A204.1 (cell line): Measurements from ENCODE around the gene ST3GAL4.
"Not testable (repeated sequence)": the region's sequence is repeated elsewhere in the genome, so short reads cannot be mapped to it uniquely, and the experiment has no call there.

Experiments
- FAIRE-seq: peaks from 2 replicates; lab custom pipeline; 2012; peaks lifted over from hg19 to GRCh38; lab: Jason Lieb, UNC

Gene ST3GAL4

DNA sequence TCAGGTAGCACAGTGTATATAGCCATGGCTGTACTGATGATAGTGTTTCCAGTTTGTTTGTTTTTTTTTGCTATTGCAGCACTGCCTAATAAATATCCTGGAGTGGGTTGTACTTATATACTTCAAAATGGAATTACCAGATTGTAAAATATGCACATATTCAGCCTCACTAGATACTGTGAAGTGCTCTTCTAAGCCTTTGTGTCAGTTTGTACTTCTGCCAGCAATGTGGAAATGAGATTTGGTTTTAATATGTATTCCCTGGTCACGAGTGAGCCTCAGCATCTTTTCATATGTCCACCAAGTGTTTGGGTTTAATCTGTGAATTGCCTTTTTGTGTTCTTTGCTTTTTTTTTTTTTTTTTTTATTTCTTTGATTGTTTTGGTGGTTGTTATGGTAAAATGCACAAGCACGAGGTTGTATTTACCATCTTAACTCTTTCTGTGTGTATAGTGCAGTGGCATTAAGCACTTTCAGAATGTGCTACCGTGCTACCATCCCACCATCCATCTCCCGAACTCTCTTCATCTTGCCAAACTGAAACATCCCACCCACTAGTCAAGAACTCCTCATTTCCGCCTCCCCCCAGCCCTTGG lies 34.9 kb downstream of the ST3GAL4 start:
- FAIRE-seq, result no peak

DNA sequence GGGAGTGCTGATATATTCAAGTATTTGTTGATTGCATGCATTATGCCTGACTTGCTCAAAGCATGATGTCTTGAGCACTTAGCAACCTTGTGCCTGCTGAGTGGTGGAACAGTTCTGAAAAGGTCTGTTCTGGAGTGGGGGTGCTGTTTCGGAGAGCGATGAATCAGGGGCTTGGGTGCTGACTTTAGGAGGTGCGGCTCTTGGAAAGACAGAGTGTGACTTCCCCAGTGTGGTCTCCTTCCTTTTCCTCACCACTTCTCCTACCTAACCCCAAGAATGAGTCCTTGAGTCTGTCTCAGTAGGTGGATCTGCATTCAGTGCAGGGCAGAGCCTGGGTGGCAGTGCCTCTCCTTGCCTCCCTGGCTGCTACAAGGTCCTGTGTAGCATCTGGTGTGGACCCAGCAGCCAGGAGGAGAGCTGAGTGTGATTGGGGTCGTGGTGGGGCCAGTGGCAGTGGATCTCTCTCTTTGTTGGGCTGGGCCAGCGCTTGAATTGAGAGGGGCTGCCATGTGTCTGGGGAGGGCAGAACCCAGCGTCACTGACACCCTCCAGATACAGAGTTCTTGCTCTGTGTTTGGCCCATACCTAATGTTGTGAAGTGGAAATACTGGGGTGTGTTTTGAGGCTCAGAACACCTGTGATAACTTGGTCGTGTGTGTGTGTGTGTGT lies 35.9 kb downstream of the ST3GAL4 start:
- FAIRE-seq, result no peak

DNA sequence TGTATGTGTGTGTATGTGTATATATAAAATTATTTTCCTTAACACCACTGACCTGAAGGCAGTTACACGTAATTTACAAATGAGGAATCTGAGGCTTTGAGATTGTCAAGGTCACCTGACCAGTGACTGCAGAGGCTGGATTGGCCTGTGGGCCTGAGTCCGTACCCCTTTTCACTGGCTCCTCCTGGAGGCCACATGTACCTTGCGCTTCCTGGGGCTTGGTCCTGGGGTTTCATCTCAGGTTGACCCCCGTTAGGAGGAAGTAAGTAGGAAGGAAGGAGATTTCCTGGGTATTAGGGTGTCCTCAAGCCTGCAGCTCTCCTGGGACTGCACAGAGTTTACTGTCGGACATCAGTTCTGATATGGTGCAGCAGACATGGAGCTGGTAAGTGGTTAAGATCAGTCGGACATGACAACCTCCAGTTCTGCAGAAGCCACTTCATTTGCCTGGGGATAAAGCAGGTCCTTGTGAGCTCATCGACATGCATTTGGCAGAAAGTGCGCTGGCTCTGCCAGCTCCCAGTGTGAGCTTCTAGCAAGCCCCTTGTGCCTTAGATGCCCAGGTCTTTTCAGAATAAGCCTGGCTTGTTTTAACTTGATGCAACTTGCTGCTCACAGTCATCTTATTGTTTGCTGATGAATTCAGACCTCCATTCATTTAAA lies 36.6 kb downstream of the ST3GAL4 start:
- no peak for FAIRE-seq

- no peak for FAIRE-seq
These were observed 37.1 kb downstream of the ST3GAL4 start for GRCh38 chr11:126392633-126393013.

DNA sequence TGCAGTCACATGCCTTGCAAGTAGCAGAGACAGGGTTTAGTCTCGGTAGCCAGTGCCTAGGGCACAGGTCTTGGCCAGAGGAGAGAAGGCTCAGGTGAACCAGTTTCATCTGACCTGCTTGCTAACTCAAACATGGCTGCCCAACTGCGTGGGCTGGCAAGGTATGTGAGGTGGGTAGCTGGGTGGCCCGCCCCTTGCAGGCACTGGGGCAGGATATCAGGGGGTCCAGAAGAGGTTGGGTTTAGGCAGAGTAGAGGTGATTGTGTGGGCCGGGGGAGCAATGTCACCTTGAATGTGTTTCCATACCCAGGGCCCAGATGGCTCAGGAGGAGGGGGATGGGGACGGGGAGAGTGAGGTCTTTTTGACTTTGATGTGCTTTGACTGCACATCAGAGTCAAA lies 37.7 kb downstream of the ST3GAL4 start:
- FAIRE-seq, result no peak

GRCh38 chr11:126394036-126394435 lies 38.5 kb downstream of the ST3GAL4 start:
- FAIRE-seq, result no peak

- FAIRE-seq, result not testable (repeated sequence)
These were observed 39.2 kb downstream of the ST3GAL4 start for GRCh38 chr11:126394634-126395072.

- not testable (repeated sequence) for FAIRE-seq
These were observed 40.3 kb downstream of the ST3GAL4 start for GRCh38 chr11:126395784-126396183.

- FAIRE-seq, result not testable (repeated sequence)
These were observed 40.8 kb downstream of the ST3GAL4 start for GRCh38 chr11:126396266-126396665.

- no peak for FAIRE-seq
These were observed 41.5 kb downstream of the ST3GAL4 start for GRCh38 chr11:126396965-126397364.

- no peak for FAIRE-seq
These were observed 42.8 kb downstream of the ST3GAL4 start for GRCh38 chr11:126398296-126398695.

DNA sequence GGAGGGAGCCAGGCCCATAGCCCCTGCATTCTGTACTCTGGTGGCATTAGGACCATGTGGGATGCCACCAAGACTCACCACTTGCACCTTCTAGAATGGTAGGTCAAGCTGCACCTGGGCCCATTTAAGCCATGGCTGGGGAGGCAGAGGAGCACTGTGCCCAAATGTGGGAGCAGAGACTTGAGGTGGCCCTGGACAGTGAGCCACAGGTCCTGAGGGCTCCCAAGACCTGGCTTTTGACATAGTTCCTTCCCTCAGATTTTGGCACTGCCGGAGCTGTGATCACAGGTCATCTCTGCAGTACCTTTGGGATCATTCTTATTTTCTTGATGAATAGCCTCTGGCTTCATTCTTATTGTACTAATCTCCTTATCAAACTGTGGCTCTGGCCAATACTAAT lies 43.2 kb downstream of the ST3GAL4 start:
- FAIRE-seq, result no peak

- FAIRE-seq, result no peak
These were observed 44.5 kb downstream of the ST3GAL4 start for GRCh38 chr11:126400019-126400418.

DNA sequence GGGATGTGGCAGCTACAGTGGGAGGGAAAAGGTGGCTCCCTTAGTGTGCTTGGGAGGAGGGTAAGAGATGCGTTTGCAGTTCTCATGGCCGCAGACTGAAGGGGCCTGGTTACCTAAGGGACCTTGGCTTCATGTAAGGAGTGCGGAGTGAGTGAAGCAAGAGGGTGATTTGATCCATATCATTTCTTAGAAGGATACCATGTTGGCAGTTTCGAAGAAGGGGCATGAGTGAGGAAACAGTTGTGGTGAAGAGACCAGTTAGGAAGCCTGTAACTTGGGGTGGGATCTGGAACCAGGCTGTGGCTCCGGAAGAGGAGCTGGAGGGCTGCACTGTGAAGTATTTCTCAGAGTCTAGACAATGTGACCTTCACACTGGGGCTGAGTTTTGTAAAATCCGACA lies 45.0 kb downstream of the ST3GAL4 start:
- no peak for FAIRE-seq

- FAIRE-seq, result no peak
These were observed 47.6 kb downstream of the ST3GAL4 start for GRCh38 chr11:126403022-126403581.

DNA sequence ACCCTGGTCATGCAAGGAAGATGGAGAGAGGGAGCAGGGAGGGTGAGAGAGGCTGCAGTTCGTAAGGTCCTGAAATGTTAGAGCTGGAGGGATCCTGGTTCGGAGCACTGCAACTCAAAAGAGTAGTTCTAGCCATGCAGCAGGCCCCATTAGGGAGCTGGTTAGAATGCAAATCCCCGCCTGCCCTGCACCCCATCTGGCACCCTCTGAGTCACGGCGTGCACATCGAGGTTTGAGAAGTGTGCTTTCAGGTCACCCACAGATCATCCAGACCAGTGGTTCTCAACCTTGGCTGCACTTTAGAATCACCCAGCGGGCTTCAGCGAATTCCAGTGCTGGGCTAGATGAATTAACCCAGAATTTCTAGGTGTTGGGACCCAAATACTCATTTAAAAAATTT lies 48.2 kb downstream of the ST3GAL4 start:
- no peak for FAIRE-seq

DNA sequence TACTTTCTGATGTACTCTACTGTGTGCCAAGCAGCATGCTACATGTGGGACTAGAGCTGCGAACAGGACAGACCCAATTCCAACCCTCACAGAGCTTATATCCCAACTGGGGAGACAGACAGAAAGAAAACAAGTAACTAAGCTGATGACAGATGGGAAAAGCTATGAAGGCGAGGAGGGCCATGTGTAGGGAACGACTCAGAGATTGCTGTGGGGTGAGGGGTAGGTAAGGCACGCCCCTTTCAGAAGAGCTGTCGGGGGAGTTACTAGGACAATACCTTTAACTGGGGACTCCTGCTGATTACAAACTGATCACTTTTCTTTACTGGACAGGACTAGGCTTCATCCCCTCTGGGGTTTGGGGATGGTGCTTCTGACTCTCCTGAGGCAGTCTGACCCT lies 48.9 kb downstream of the ST3GAL4 start:
- no peak for FAIRE-seq

- FAIRE-seq, result no peak
These were observed 49.9 kb downstream of the ST3GAL4 start for GRCh38 chr11:126405374-126405773.

- no peak for FAIRE-seq
These were observed 50.4 kb downstream of the ST3GAL4 start for GRCh38 chr11:126405906-126406305.

DNA sequence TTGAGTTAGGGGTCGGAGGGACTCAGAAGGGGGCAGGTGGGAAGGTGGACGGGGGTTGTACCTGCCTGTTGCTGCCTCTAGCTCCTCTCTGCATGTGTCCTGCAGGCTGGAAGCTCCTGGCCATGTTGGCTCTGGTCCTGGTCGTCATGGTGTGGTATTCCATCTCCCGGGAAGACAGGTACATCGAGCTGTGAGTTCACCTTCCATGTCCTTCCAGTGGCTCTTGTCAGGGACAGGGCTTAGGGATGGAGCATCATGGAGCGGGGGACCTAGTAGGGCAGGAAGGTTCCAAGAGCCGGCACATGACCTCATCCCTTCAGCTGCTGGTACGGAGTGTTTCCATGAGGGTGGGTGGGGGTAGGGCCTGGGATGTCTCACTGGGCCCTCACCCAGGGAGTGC lies 50.9 kb downstream of the ST3GAL4 start:
- no peak for FAIRE-seq

GRCh38 chr11:126407101-126407521 lies 51.6 kb downstream of the ST3GAL4 start:
- no peak for FAIRE-seq

- FAIRE-seq, result no peak
These were observed 52.3 kb downstream of the ST3GAL4 start for GRCh38 chr11:126407682-126408288.

DNA sequence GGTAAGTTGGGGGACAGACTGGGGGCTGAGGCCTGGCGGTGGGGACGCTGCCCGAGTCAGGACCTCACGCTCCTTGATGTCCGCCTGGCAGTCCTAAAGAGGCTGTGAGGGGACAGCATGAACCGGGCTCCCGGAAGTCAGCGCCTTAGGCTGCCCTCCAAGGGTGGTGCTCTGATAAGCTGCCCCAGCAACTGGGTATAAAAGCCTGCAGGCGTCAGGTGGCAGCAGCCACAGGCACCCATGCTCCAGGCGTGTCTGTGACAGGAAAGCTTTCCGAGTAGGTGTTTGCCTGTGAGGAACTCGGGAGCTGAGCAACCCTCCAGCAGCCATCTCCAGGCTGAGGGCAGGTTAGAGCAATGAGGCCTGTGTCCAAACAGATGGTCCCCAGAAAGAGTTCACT lies 53.0 kb downstream of the ST3GAL4 start:
- FAIRE-seq, result no peak
